HepG2 (cell line): ENCODE data around the gene PHACTR3. TPM values are rescaled to one million over a fixed set of nuclear protein-coding genes. Genes with fewer than 3 reads are reported as not detected.

Source experiments
- ATAC-seq: fragments of 200-7000 bp; cut with Tn5 transposase; 3 replicates; pipeline ENCODE4 v1.9.1; 2020; ENCODE audit warnings: mild to moderate bottlenecking, moderate library complexity
- BruUV-seq: library from RNA; stranded (reverse); fragments of 400-500 nt; replicated peaks from 2 replicates; lab custom pipeline; 2021; lab: Mats Ljungman, UMichigan
- CTCF ChIA-PET: fragments of 300-600 bp; formaldehyde crosslinking; extraction: SDS; loops from one replicate; lab custom pipeline; 2021; ENCODE audit warnings: low total read pairs, inconsistent platforms, low intra/inter-chr PET ratio; lab: Yijun Ruan, JAX
- POLR2A ChIA-PET: fragments of 350-600 bp; sonication (Branson Sonifier 250); formaldehyde crosslinking; loops from one replicate; lab custom pipeline; 2020; ENCODE audit warnings: antibody characterized with exemption, inconsistent platforms; lab: Yijun Ruan, JAX
- DNase-seq: peaks from one replicate; pipeline ENCODE4 v3.0.0-alpha.2; 2015; ENCODE audit warnings: low spot score
- FAIRE-seq: peaks from 3 replicates; lab custom pipeline; 2011; peaks lifted over from hg19 to GRCh38; lab: Jason Lieb, UNC
- H2AFZ ChIP-seq: one replicate; pipeline ENCODE4 v1.6.1; 2011; ENCODE audit warnings: low read length, inconsistent platforms
- H3K27ac ChIP-seq: fragments of 300-600 bp; 3 replicates; pipeline ENCODE4 v1.8.0; 2011; ENCODE audit warnings: mixed run types, mild to moderate bottlenecking, mixed read lengths, low read length, inconsistent platforms; ENCODE audit not compliant: insufficient read depth; ENCODE audit errors: extremely low read length
- H3K27me3 ChIP-seq, 2 experiments: fragments of 200-600 bp in 1 of 2; 2 replicates in 1 of 2; 3 replicates in 1 of 2; pipeline versions ENCODE4 v1.6.0 to v1.8.0; 2011; ENCODE audit warnings: low read length in 2 of 2, mild to moderate bottlenecking in 2 of 2, moderate library complexity in 2 of 2, inconsistent platforms in 1 of 2; ENCODE audit not compliant: insufficient read depth in 2 of 2, control insufficient read depth in 1 of 2
- H3K36me3 ChIP-seq, 2 experiments: fragments of 200-600 bp in 1 of 2; replicated peaks in 1 of 2; 2 replicates in 1 of 2; 3 replicates in 1 of 2; pipeline versions ENCODE4 v1.5.1 to v1.8.0; 2011; ENCODE audit warnings: low read length in 2 of 2, inconsistent platforms in 1 of 2; ENCODE audit not compliant: insufficient read depth in 2 of 2, control insufficient read depth in 1 of 2
- H3K4me1 ChIP-seq: 2 replicates; pipeline ENCODE4 v1.5.1; 2012; ENCODE audit warnings: low read length, inconsistent platforms; ENCODE audit not compliant: insufficient read depth
- H3K4me2 ChIP-seq: 2 replicates; pipeline ENCODE4 v1.6.0; 2011; ENCODE audit warnings: low read depth, low read length, inconsistent platforms
- H3K4me3 ChIP-seq, 3 experiments: fragments of 200-600 bp in 1 of 3; sonication (generic), shearing (Covaris generic) in 1 of 3; replicated peaks in 1 of 3; 2 replicates each; pipeline ENCODE4 v1.5.1; 2011 to 2016; ENCODE audit warnings: low read length in 3 of 3, inconsistent platforms in 2 of 3, low read depth in 2 of 3, mild to moderate bottlenecking in 2 of 3, control low read depth in 1 of 3, mixed read lengths in 1 of 3; ENCODE audit not compliant: insufficient read depth in 1 of 3
- H3K79me2 ChIP-seq: one replicate; pipeline ENCODE4 v1.6.1; 2011; ENCODE audit warnings: low read length, inconsistent platforms; ENCODE audit not compliant: insufficient read depth
- H3K9ac ChIP-seq: 2 replicates; pipeline ENCODE4 v1.6.0; 2011; ENCODE audit warnings: mild to moderate bottlenecking, low read depth, low read length, inconsistent platforms; ENCODE audit not compliant: insufficient read depth
- H3K9me3 ChIP-seq: 2 replicates; pipeline ENCODE4 v1.5.1; 2012; ENCODE audit warnings: mild to moderate bottlenecking, low read length
- H4K20me1 ChIP-seq: 2 replicates; pipeline ENCODE4 v1.6.0; 2011; ENCODE audit warnings: inconsistent platforms, mild to moderate bottlenecking, low read length, moderate library complexity; ENCODE audit not compliant: insufficient read depth
- ARNT ChIP-seq: fragments of 450-650 bp; IDR thresholded peaks from 2 replicates; pipeline ENCODE4 v1.6.1; 2017
- CENPX ChIP-seq: sonication (generic); formaldehyde crosslinking; IDR thresholded peaks from 2 replicates; pipeline ENCODE4 v1.9.0; 2021; ENCODE audit warnings: mild to moderate bottlenecking, missing genetic modification reagents, moderate library complexity
- GATAD2A ChIP-seq: IDR thresholded peaks from 2 replicates; pipeline ENCODE4 v1.6.1; 2016
- JDP2 ChIP-seq: sonication (generic); formaldehyde crosslinking; IDR thresholded peaks from 2 replicates; pipeline ENCODE4 v1.8.1; 2022; ENCODE audit warnings: missing genetic modification reagents, borderline replicate concordance
- KDM3A ChIP-seq: IDR thresholded peaks from 2 replicates; pipeline ENCODE4 v1.6.1; 2018; ENCODE audit warnings: low read depth, missing compliant biosample characterization
- KDM6A ChIP-seq: IDR thresholded peaks from 2 replicates; pipeline ENCODE4 v1.6.1; 2016; ENCODE audit warnings: low read depth
- MAFG ChIP-seq: sonication (generic); formaldehyde crosslinking; IDR thresholded peaks from 2 replicates; pipeline ENCODE4 v1.5.1; 2020; ENCODE audit warnings: mild to moderate bottlenecking, missing genetic modification reagents
- SAFB2 ChIP-seq: sonication (generic); formaldehyde crosslinking; IDR thresholded peaks from 2 replicates; pipeline ENCODE4 v1.5.1; 2020; ENCODE audit warnings: missing genetic modification reagents, low read depth, mild to moderate bottlenecking, borderline replicate concordance
- SP1 ChIP-seq, 2 experiments: fragments of 450-650 bp in 1 of 2; sonication (generic) in 1 of 2; formaldehyde crosslinking in 1 of 2; IDR thresholded peaks; 2 replicates each; pipeline versions ENCODE4 v1.4.0 to v1.6.1; 2016 to 2020; ENCODE audit warnings: missing genetic modification reagents in 1 of 2
- SUZ12 ChIP-seq: fragments of 150-350 bp; IDR thresholded peaks from 2 replicates; pipeline ENCODE4 v1.6.1; 2014; ENCODE audit warnings: low read depth, low read length
- ZNF543 ChIP-seq: sonication (generic); formaldehyde crosslinking; IDR thresholded peaks from 2 replicates; pipeline ENCODE4 v1.4.0; 2020; ENCODE audit warnings: mild to moderate bottlenecking, missing genetic modification reagents
- ZSCAN22 ChIP-seq: sonication (generic); formaldehyde crosslinking; IDR thresholded peaks from 2 replicates; pipeline ENCODE4 v1.4.0; 2020; ENCODE audit warnings: mild to moderate bottlenecking, missing genetic modification reagents
- WGBS: methylation state at CpG from one replicate; pipeline ENCODE4 v1.1.6; 2017; ENCODE audit warnings: low lambda C conversion rate; 5-methylcytosine and 5-hydroxymethylcytosine counted together
- in situ Hi-C: cut with HindIII; loops from 2 replicates; pipeline ENCODE4 v1.10.0; 2017; ENCODE audit warnings: low pct_unique_long_range_greater_than_20kb; ENCODE audit not compliant: extremely low pct_ligation_motif_present
- intact Hi-C: fragments of 100-400 bp; cut with micrococcal nuclease; formaldehyde crosslinking; loops from one replicate; pipeline ENCODE4 v1.10.0; 2022; ENCODE audit not compliant: unreplicated experiment
- polyA plus RNA-seq, 8 experiments: library from polyadenylated mRNA; depleted of rRNA in 3 of 8; stranded (reverse) in 7 of 8; unstranded in 1 of 8; fragments of >200 nt; fragmentation: Illumina TruSeq in 4 of 8; extraction: Trizol in 4 of 8; gene quantifications; 2 replicates each; pipeline versions ENCODE4 v1.2.1 to v1.2.3, GENCODE V29; 2011 to 2016; ENCODE audit warnings: low read depth in 4 of 8, missing spikeins in 1 of 8, mixed read lengths in 1 of 8; ENCODE audit not compliant: insufficient read depth in 1 of 8
- total RNA-seq, 5 experiments: library from RNA; depleted of rRNA; stranded (reverse); fragments of >200 nt; fragmentation: Illumina TruSeq; extraction: Trizol; gene quantifications; 2 replicates each; pipeline ENCODE4 v1.2.3, GENCODE V29; 2016; ENCODE audit warnings: low read depth in 1 of 5
- TF ChIP-seq, protein P1 (sequence below): sonication (generic); formaldehyde crosslinking; IDR thresholded peaks from 2 replicates; pipeline ENCODE4; 2020; ENCODE audit warnings: missing genetic modification reagents, mild to moderate bottlenecking, borderline replicate concordance
- TF ChIP-seq, protein P2 (sequence below): sonication (generic); formaldehyde crosslinking; IDR thresholded peaks from 2 replicates; pipeline ENCODE4 v1.4.0; 2020; ENCODE audit warnings: mild to moderate bottlenecking, missing genetic modification reagents
- TF ChIP-seq, protein P3 (sequence below): sonication (generic); formaldehyde crosslinking; IDR thresholded peaks from 2 replicates; pipeline ENCODE4 v1.5.1; 2020; ENCODE audit warnings: missing genetic modification reagents, mild to moderate bottlenecking, borderline replicate concordance
- TF ChIP-seq, protein P4 (sequence below): sonication (generic); formaldehyde crosslinking; IDR thresholded peaks from 2 replicates; pipeline ENCODE4 v1.9.0; 2021; ENCODE audit warnings: missing genetic modification reagents, mild to moderate bottlenecking, borderline replicate concordance
- TF ChIP-seq, protein P5 (sequence below): sonication (generic); formaldehyde crosslinking; IDR thresholded peaks from 2 replicates; pipeline ENCODE4 v1.4.0; 2020; ENCODE audit warnings: mild to moderate bottlenecking, missing genetic modification reagents

Gene PHACTR3
- total and polyA plus RNA-seq, 2 of the 13 experiments (the other 11 are each of a cell fraction or from before 2014, with no cell fraction given): not detected

DNA sequence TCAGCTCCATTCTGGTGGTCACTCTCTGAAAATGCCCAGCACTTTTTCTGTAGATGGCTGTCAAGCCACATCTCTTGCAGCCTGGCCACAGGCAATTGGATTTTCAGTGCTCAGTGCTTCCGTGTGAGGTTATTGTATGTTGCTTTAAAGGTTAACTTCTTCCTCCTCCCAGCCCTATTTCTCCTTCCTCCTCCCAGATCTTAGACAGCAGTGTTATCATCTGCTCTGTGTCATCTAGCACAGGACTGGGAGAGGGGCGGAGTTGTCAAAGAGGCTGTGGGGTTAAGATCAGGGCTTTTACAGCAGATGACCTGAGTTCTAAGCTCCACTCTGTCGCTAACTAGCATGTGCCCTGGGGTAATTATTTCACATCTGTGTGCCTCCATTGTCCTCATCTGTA lies 129.0 kb downstream of the PHACTR3 start (continued):
- TF ChIP-seq, protein P1, sequence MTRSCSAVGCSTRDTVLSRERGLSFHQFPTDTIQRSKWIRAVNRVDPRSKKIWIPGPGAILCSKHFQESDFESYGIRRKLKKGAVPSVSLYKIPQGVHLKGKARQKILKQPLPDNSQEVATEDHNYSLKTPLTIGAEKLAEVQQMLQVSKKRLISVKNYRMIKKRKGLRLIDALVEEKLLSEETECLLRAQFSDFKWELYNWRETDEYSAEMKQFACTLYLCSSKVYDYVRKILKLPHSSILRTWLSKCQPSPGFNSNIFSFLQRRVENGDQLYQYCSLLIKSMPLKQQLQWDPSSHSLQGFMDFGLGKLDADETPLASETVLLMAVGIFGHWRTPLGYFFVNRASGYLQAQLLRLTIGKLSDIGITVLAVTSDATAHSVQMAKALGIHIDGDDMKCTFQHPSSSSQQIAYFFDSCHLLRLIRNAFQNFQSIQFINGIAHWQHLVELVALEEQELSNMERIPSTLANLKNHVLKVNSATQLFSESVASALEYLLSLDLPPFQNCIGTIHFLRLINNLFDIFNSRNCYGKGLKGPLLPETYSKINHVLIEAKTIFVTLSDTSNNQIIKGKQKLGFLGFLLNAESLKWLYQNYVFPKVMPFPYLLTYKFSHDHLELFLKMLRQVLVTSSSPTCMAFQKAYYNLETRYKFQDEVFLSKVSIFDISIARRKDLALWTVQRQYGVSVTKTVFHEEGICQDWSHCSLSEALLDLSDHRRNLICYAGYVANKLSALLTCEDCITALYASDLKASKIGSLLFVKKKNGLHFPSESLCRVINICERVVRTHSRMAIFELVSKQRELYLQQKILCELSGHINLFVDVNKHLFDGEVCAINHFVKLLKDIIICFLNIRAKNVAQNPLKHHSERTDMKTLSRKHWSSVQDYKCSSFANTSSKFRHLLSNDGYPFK (CRISPR knock-in tag): no peak
- TF ChIP-seq, all 625 proteins: peak for 0

DNA sequence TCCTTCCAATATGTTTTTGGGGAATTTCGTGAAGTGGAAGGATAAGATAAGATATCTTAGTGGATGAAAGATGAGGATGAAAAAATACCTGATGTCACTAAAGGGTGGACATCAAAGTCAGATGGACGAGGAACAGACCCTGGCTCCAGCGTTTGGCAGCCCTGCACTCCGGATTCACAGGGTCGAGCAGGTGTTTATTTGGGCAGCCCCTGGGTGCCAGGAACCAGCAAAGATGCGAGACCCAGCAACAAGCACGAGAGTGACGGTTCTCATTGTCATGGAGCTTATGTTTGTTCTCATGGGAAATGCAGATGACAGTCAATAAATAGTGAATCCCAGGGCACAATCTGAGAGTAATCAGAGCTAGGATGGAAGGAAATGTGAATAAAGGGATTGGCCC lies 131.1 kb downstream of the PHACTR3 start:
- H3K4me2 ChIP-seq: no peak overlapping the region
- intact Hi-C loops: loop anchor here (5.0 kb wide), 1 partner anchor 888 kb away; no protein-coding TSS in a partner anchor
- no peak for ATAC-seq
- no peaks in the 10 kb centered on the region for H3K9me3 ChIP-seq
- no peak for FAIRE-seq
- no peaks in the 10 kb centered on the region for H3K36me3 ChIP-seq
- no TSS peak for BruUV-seq
- no peak overlapping the region for H3K4me3 ChIP-seq
- TF ChIP-seq JDP2 (no peak), SP1 (IDR thresholded peaks at IDR 0.05) (no peak), SP1 (CRISPR knock-in tag; IDR thresholded peaks at IDR 0.05) (no peak), ZNF543 (CRISPR knock-in tag) (no peak), GATAD2A (no peak), SAFB2 (CRISPR knock-in tag) (no peak), SUZ12 (no peak), ZSCAN22 (CRISPR knock-in tag) (no peak), KDM6A (CRISPR knock-in tag) (no peak), ARNT (no peak), KDM3A (CRISPR knock-in tag) (no peak), MAFG (CRISPR knock-in tag) (no peak), CENPX (CRISPR knock-in tag) (no peak)
- TF ChIP-seq, protein P2, sequence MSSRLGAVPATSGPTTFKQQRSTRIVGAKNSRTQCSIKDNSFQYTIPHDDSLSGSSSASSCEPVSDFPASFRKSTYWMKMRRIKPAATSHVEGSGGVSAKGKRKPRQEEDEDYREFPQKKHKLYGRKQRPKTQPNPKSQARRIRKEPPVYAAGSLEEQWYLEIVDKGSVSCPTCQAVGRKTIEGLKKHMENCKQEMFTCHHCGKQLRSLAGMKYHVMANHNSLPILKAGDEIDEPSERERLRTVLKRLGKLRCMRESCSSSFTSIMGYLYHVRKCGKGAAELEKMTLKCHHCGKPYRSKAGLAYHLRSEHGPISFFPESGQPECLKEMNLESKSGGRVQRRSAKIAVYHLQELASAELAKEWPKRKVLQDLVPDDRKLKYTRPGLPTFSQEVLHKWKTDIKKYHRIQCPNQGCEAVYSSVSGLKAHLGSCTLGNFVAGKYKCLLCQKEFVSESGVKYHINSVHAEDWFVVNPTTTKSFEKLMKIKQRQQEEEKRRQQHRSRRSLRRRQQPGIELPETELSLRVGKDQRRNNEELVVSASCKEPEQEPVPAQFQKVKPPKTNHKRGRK: no peak
- TF ChIP-seq, protein P3, sequence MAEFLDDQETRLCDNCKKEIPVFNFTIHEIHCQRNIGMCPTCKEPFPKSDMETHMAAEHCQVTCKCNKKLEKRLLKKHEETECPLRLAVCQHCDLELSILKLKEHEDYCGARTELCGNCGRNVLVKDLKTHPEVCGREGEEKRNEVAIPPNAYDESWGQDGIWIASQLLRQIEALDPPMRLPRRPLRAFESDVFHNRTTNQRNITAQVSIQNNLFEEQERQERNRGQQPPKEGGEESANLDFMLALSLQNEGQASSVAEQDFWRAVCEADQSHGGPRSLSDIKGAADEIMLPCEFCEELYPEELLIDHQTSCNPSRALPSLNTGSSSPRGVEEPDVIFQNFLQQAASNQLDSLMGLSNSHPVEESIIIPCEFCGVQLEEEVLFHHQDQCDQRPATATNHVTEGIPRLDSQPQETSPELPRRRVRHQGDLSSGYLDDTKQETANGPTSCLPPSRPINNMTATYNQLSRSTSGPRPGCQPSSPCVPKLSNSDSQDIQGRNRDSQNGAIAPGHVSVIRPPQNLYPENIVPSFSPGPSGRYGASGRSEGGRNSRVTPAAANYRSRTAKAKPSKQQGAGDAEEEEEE: no peak
- TF ChIP-seq, protein P4, sequence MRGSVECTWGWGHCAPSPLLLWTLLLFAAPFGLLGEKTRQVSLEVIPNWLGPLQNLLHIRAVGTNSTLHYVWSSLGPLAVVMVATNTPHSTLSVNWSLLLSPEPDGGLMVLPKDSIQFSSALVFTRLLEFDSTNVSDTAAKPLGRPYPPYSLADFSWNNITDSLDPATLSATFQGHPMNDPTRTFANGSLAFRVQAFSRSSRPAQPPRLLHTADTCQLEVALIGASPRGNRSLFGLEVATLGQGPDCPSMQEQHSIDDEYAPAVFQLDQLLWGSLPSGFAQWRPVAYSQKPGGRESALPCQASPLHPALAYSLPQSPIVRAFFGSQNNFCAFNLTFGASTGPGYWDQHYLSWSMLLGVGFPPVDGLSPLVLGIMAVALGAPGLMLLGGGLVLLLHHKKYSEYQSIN (CRISPR knock-in tag): no peak
- TF ChIP-seq, protein P5, sequence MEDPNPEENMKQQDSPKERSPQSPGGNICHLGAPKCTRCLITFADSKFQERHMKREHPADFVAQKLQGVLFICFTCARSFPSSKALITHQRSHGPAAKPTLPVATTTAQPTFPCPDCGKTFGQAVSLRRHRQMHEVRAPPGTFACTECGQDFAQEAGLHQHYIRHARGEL (CRISPR knock-in tag): no peak
- TF ChIP-seq, all 625 proteins: peak for 0
- 2% methylated on average over 8 of the region's 8 CpGs for WGBS
- no peak overlapping the region for H2AFZ ChIP-seq
- no peak overlapping the region for H3K27ac ChIP-seq
- H3K79me2 ChIP-seq: no peaks in the 10 kb centered on the region
- DNase-seq: no peak
- peaks cover 2 to 9% of the 10 kb centered on the region in 2 experiments; a peak in 4 of 5 replicates for H3K27me3 ChIP-seq
- no peak overlapping the region for H3K9ac ChIP-seq
- H3K4me1 ChIP-seq: no peaks in the 10 kb centered on the region
- in situ Hi-C loops: no loop called here
- ChIA-PET CTCF (no interaction called here), POLR2A (no interaction called here)
- no peaks in the 10 kb centered on the region for H4K20me1 ChIP-seq
